ENCODE data around the gene IMMT.
A peak's percentile ranks its signal among the peaks of the same experiment; 100 is the strongest.

IMMT gene

DNA sequence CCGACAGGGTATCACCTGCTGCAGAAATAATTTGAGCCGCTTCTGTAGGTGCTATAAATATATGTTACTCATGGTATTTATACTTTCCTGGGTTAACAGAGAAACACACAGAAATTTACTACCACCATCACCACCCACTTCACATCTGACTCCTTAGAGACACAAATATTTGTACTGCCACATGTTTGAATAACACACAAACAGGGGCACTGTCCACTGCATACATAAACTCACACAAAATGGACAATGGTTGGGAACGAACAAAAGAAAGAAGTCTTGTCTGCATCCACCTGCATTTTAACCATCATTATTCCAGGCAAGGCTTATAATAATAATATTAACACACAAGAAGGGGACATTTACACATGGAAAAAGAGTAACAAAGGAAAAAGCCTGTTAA, 24.0 kb downstream of the IMMT start:
- no peak overlapping the region for H2AFZ ChIP-seq (ENCODE audit: low read depth, low read length)
- no peak overlapping the region for H3K9ac ChIP-seq (ENCODE audit: low read length)
- H2BK120ac ChIP-seq (ENCODE audit: low read depth, low read length), result no peak overlapping the region
- no peak overlapping the region for H2BK5ac ChIP-seq (ENCODE audit: low read depth, low read length, poor library complexity, severe bottlenecking)
- no peak overlapping the region for H3K18ac ChIP-seq (ENCODE audit: low read depth in 1 of 2, low read length in 2 of 2)
- H3K4me2 ChIP-seq (ENCODE audit: low read length, poor library complexity, severe bottlenecking), result no peak overlapping the region
- no peak overlapping the region for H4K8ac ChIP-seq (ENCODE audit: low read length)
- DNase-seq, result no peak
- H3K4ac ChIP-seq (ENCODE audit: low read depth in 1 of 2, low read length in 2 of 2), result no peak overlapping the region
- H3K4me1 ChIP-seq (ENCODE audit: control insufficient read depth, insufficient read depth, low read depth, low read length), result no peaks in the 10 kb centered on the region
- H3K23ac ChIP-seq (ENCODE audit: low read length in 2 of 2), result no peak overlapping the region
- H3K4me3 ChIP-seq (ENCODE audit: insufficient read depth in 1 of 2, low read depth in 1 of 2, low read length in 2 of 2), result no peak overlapping the region
- no peak overlapping the region for H2AK5ac ChIP-seq (ENCODE audit: low read length, severe bottlenecking)
- peaks cover 15 to 78% of the 10 kb centered on the region in 2 experiments for H3K36me3 ChIP-seq (ENCODE audit: control insufficient read depth in 1 of 2, insufficient read depth in 2 of 2, low read depth in 1 of 2, low read length in 2 of 2)
- WGBS, result 100% methylated on average over 2 of the region's 3 CpGs
- H4K91ac ChIP-seq (ENCODE audit: low read length), result no peak overlapping the region
- no peak overlapping the region for H2BK15ac ChIP-seq (ENCODE audit: low read depth, poor library complexity, severe bottlenecking)
- no peaks in the 10 kb centered on the region for H3K27me3 ChIP-seq (ENCODE audit: control insufficient read depth in 1 of 2, insufficient read depth in 1 of 2, low read length in 2 of 2)
- no peak overlapping the region for H2BK12ac ChIP-seq (ENCODE audit: low read length in 2 of 2)
- H3K9me3 ChIP-seq (ENCODE audit: control insufficient read depth, low read length), result no peaks in the 10 kb centered on the region
- no peak overlapping the region for H3K14ac ChIP-seq (ENCODE audit: low read length in 2 of 2)
- H3K79me1 ChIP-seq (replicated peaks; ENCODE audit: low read length, poor library complexity, severe bottlenecking), result peaks cover 18% of the 10 kb centered on the region
- H3K27ac ChIP-seq (ENCODE audit: low read length, poor library complexity, severe bottlenecking), result no peak overlapping the region

DNA sequence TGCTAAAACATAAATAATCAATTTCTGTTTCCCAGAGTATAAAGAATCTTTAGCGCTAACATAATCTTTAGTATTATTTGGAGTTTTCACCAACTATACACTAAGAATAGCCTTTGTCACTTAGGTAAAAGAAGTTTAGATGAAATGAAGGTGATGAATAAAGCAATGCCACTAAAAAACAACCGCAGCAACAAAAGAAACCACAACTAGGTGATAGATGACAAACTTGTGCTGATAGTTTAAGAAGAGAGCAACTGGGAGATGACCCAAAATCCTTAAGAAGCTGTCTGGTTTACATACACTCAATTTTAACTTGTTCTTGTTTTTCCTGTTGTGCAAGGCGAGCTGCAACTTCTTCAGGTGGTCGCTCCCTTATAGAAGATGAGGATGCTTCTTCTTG, 24.8 kb downstream of the IMMT start:
- Histone ChIP-seq H3K4me1 (ENCODE audit: control insufficient read depth, insufficient read depth, low read depth, low read length) (no peaks in the 10 kb centered on the region), H2AFZ (ENCODE audit: low read depth, low read length) (no peak overlapping the region), H3K27ac (ENCODE audit: low read length, poor library complexity, severe bottlenecking) (no peak overlapping the region), H4K8ac (ENCODE audit: low read length) (no peak overlapping the region), H2BK15ac (ENCODE audit: low read depth, poor library complexity, severe bottlenecking) (no peak overlapping the region), H3K4me3 (ENCODE audit: insufficient read depth in 1 of 2, low read depth in 1 of 2, low read length in 2 of 2) (no peak overlapping the region), H2BK12ac (ENCODE audit: low read length in 2 of 2) (no peak overlapping the region), H2BK120ac (ENCODE audit: low read depth, low read length) (no peak overlapping the region), H3K27me3 (ENCODE audit: control insufficient read depth in 1 of 2, insufficient read depth in 1 of 2, low read length in 2 of 2) (no peaks in the 10 kb centered on the region), H3K9ac (ENCODE audit: low read length) (no peak overlapping the region), H3K9me3 (ENCODE audit: control insufficient read depth, low read length) (no peaks in the 10 kb centered on the region), H3K23ac (ENCODE audit: low read length in 2 of 2) (no peak overlapping the region), H2BK5ac (ENCODE audit: low read depth, low read length, poor library complexity, severe bottlenecking) (no peak overlapping the region), H4K91ac (ENCODE audit: low read length) (no peak overlapping the region), H3K79me1 (replicated peaks; ENCODE audit: low read length, poor library complexity, severe bottlenecking) (peaks cover 15% of the 10 kb centered on the region), H3K36me3 (ENCODE audit: control insufficient read depth in 1 of 2, insufficient read depth in 2 of 2, low read depth in 1 of 2, low read length in 2 of 2) (peaks cover 20 to 78% of the 10 kb centered on the region in 2 experiments), H2AK5ac (ENCODE audit: low read length, severe bottlenecking) (no peak overlapping the region), H3K14ac (ENCODE audit: low read length in 2 of 2) (no peak overlapping the region), H3K4ac (ENCODE audit: low read depth in 1 of 2, low read length in 2 of 2) (no peak overlapping the region), H3K4me2 (ENCODE audit: low read length, poor library complexity, severe bottlenecking) (no peak overlapping the region), H3K18ac (ENCODE audit: low read depth in 1 of 2, low read length in 2 of 2) (no peak overlapping the region)
- no peak for DNase-seq
- WGBS, result no CpG with 5 or more reads among the region's 4 CpGs

DNA sequence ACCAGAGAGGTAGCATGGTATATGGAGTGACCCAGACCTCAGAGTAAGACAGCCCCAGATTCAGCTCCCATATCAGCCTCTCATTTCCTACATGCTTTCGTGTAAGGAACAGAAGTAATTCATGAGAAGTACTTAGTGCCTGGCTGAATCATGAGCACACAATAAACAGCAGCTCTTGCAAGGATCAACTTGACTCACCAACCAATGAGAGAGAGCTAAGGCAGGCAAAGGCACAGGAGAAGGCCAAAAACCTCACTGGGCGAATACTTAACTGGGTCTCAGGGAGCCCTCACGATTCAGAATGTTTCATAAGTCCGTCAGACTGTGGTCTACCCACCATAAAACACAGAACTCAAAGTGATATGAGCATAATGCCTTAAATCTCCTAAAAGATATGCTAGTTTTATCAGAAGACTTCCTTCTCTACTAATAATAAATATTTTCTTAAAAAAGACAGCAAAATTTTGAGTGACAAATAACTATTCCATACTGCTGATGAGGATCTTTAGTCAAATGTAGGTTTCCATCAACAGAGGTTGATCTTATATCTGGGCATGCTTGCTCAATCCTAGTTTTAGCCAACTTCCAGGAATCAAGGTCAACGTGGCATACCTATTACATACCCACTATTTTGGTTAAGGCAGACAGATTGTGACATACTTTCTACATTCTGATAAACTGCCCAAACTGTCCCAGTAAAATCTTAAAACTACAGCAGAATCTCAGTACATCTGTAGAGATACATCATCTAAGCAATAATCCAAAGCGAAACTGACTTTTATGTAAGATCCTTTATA, 34.9 kb downstream of the IMMT start:
- Histone ChIP-seq H3K4me2 (ENCODE audit: low read length, poor library complexity, severe bottlenecking) (no peak overlapping the region), H4K91ac (ENCODE audit: low read length) (no peak overlapping the region), H3K79me1 (replicated peaks; ENCODE audit: low read length, poor library complexity, severe bottlenecking) (peaks cover 14% of the 10 kb centered on the region), H2BK15ac (ENCODE audit: low read depth, poor library complexity, severe bottlenecking) (no peak overlapping the region), H3K18ac (ENCODE audit: low read depth in 1 of 2, low read length in 2 of 2) (no peak overlapping the region), H2BK5ac (ENCODE audit: low read depth, low read length, poor library complexity, severe bottlenecking) (no peak overlapping the region), H3K4me1 (ENCODE audit: control insufficient read depth, insufficient read depth, low read depth, low read length) (no peaks in the 10 kb centered on the region), H3K27ac (ENCODE audit: low read length, poor library complexity, severe bottlenecking) (no peak overlapping the region), H2AK5ac (ENCODE audit: low read length, severe bottlenecking) (no peak overlapping the region), H2BK120ac (ENCODE audit: low read depth, low read length) (no peak overlapping the region), H4K8ac (ENCODE audit: low read length) (no peak overlapping the region), H3K23ac (ENCODE audit: low read length in 2 of 2) (no peak overlapping the region), H3K4me3 (ENCODE audit: insufficient read depth in 1 of 2, low read depth in 1 of 2, low read length in 2 of 2) (no peak overlapping the region), H3K4ac (ENCODE audit: low read depth in 1 of 2, low read length in 2 of 2) (no peak overlapping the region), H3K14ac (ENCODE audit: low read length in 2 of 2) (no peak overlapping the region), H3K36me3 (ENCODE audit: control insufficient read depth in 1 of 2, insufficient read depth in 2 of 2, low read depth in 1 of 2, low read length in 2 of 2) (peaks cover 34 to 88% of the 10 kb centered on the region in 2 experiments), H3K9me3 (ENCODE audit: control insufficient read depth, low read length) (no peaks in the 10 kb centered on the region), H3K27me3 (ENCODE audit: control insufficient read depth in 1 of 2, insufficient read depth in 1 of 2, low read length in 2 of 2) (no peaks in the 10 kb centered on the region), H2BK12ac (ENCODE audit: low read length in 2 of 2) (no peak overlapping the region), H3K9ac (ENCODE audit: low read length) (no peak overlapping the region), H2AFZ (ENCODE audit: low read depth, low read length) (no peak overlapping the region)
- WGBS, result 100% methylated on average over 5 of the region's 6 CpGs
- peak; percentile 56 for DNase-seq

DNA sequence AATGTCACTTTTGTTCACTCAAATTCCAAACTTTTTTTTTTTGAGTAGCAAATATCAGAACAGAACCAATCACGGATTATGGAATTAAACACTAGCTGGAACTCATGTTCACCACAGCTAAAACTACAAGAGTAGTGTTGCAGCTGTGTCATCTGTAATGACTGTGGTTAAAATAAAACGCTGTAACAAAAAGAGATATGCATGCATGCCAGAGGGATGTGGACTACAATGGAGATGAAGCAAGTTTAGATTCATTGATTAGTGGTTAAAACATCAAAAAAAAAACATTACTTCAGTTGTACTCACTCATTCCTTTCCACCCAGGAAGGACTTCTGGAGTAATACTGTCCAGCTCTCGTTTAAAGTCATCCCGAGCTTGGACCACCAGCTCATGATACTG, 37.0 kb downstream of the IMMT start:
- Histone ChIP-seq H2BK5ac (ENCODE audit: low read depth, low read length, poor library complexity, severe bottlenecking) (no peak overlapping the region), H3K9ac (ENCODE audit: low read length) (no peak overlapping the region), H3K79me1 (replicated peaks; ENCODE audit: low read length, poor library complexity, severe bottlenecking) (peaks cover 22% of the 10 kb centered on the region), H3K4me3 (ENCODE audit: insufficient read depth in 1 of 2, low read depth in 1 of 2, low read length in 2 of 2) (no peak overlapping the region), H2AFZ (ENCODE audit: low read depth, low read length) (no peak overlapping the region), H3K4me2 (ENCODE audit: low read length, poor library complexity, severe bottlenecking) (no peak overlapping the region), H4K8ac (ENCODE audit: low read length) (no peak overlapping the region), H3K14ac (ENCODE audit: low read length in 2 of 2) (no peak overlapping the region), H3K4ac (ENCODE audit: low read depth in 1 of 2, low read length in 2 of 2) (no peak overlapping the region), H2BK15ac (ENCODE audit: low read depth, poor library complexity, severe bottlenecking) (no peak overlapping the region), H3K27me3 (ENCODE audit: control insufficient read depth in 1 of 2, insufficient read depth in 1 of 2, low read length in 2 of 2) (no peaks in the 10 kb centered on the region), H3K27ac (ENCODE audit: low read length, poor library complexity, severe bottlenecking) (no peak overlapping the region), H2BK120ac (ENCODE audit: low read depth, low read length) (no peak overlapping the region), H3K36me3 (ENCODE audit: control insufficient read depth in 1 of 2, insufficient read depth in 2 of 2, low read depth in 1 of 2, low read length in 2 of 2) (peaks cover 36 to 83% of the 10 kb centered on the region in 2 experiments), H4K91ac (ENCODE audit: low read length) (no peak overlapping the region), H3K4me1 (ENCODE audit: control insufficient read depth, insufficient read depth, low read depth, low read length) (no peaks in the 10 kb centered on the region), H3K9me3 (ENCODE audit: control insufficient read depth, low read length) (no peaks in the 10 kb centered on the region), H2BK12ac (ENCODE audit: low read length in 2 of 2) (no peak overlapping the region), H2AK5ac (ENCODE audit: low read length, severe bottlenecking) (no peak overlapping the region), H3K18ac (ENCODE audit: low read depth in 1 of 2, low read length in 2 of 2) (no peak overlapping the region), H3K23ac (ENCODE audit: low read length in 2 of 2) (no peak overlapping the region)
- DNase-seq, result no peak
- 79% methylated on average over 2 of the region's 4 CpGs for WGBS
